Esophagus muscularis mucosa (tissue), 3 donors: ENCODE results near the gene HNRNPF.

Experiments
- POLR2AphosphoS5 ChIP-seq, 2 donors: sonication (generic); formaldehyde crosslinking; IDR thresholded peaks; one replicate each; pipeline ENCODE4 v1.6.1; 2017; ENCODE audit warnings: antibody characterized with exemption in 2 of 2
- TF ChIP-seq, protein P1 (sequence below), 3 experiments: fragments of 200-600 bp in 2 of 3; fragments of 450-650 bp in 1 of 3; sonication (generic) in 2 of 3; IDR thresholded peaks; one replicate each; pipeline ENCODE4 v1.5.1; 2017 to 2019; ENCODE audit warnings: antibody characterized with exemption in 3 of 3, mild to moderate bottlenecking in 2 of 3, moderate library complexity in 1 of 3

DNA sequence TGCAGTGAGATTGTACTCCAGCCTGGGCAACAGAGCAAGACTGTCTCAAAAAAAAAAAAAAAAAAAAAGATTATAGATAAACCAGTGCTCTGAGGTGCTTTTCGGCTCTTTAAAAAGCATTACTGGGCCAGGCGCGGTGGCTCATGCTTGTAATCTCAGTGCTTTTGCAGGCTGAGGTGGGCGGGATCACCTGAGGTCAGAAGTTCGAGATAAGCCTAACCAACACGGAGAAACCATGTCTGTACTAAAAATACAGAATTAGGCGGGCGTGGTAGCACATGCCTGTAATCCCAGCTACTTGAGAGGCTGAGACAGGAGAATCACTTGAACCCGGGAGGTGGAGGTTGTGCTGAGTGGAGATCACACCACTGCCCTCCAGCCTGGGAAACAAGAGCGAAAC lies 6.6 kb upstream of the HNRNPF start:
- TF ChIP-seq POLR2AphosphoS5 (IDR thresholded peaks at IDR 0.05) = no peak
- TF ChIP-seq, protein P1, sequence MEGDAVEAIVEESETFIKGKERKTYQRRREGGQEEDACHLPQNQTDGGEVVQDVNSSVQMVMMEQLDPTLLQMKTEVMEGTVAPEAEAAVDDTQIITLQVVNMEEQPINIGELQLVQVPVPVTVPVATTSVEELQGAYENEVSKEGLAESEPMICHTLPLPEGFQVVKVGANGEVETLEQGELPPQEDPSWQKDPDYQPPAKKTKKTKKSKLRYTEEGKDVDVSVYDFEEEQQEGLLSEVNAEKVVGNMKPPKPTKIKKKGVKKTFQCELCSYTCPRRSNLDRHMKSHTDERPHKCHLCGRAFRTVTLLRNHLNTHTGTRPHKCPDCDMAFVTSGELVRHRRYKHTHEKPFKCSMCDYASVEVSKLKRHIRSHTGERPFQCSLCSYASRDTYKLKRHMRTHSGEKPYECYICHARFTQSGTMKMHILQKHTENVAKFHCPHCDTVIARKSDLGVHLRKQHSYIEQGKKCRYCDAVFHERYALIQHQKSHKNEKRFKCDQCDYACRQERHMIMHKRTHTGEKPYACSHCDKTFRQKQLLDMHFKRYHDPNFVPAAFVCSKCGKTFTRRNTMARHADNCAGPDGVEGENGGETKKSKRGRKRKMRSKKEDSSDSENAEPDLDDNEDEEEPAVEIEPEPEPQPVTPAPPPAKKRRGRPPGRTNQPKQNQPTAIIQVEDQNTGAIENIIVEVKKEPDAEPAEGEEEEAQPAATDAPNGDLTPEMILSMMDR (IDR thresholded peaks at IDR 0.05) = no peak
